HG03571 (cell line): Measurements from ENCODE around the gene ANO6.
"Not testable (repeated sequence)": the region's sequence is repeated elsewhere in the genome, so short reads cannot be mapped to it uniquely, and the experiment has no call there.

Experiments
- ATAC-seq: cut with Tn5 transposase; IDR thresholded peaks from one replicate; pipeline ENCODE4 v1.9.1; 2021; ENCODE audit not compliant: unreplicated experiment

Gene ANO6

GRCh38 chr12:45235087-45236025 is 19.5 kb downstream of the ANO6 start:
- ATAC-seq, result no peak

GRCh38 chr12:45236383-45236782 is 20.5 kb downstream of the ANO6 start:
- ATAC-seq, result not testable (repeated sequence)

- ATAC-seq, result no peak
Observed at GRCh38 chr12:45242180-45242579, 26.3 kb downstream of the ANO6 start.

- ATAC-seq, result no peak
Observed at GRCh38 chr12:45243963-45244362, 28.1 kb downstream of the ANO6 start.

- ATAC-seq, result no peak
Observed at GRCh38 chr12:45244561-45245343, 28.9 kb downstream of the ANO6 start.

- no peak for ATAC-seq
Observed at GRCh38 chr12:45246236-45246635, 30.3 kb downstream of the ANO6 start.

GRCh38 chr12:45247589-45247988 is 31.7 kb downstream of the ANO6 start:
- no peak for ATAC-seq

- no peak for ATAC-seq
Observed at GRCh38 chr12:45248095-45248494, 32.2 kb downstream of the ANO6 start.

GRCh38 chr12:45254254-45254653 is 38.4 kb downstream of the ANO6 start:
- no peak for ATAC-seq

- ATAC-seq, result no peak
Observed at GRCh38 chr12:45256721-45257120, 40.8 kb downstream of the ANO6 start.

GRCh38 chr12:45257185-45257930 is 41.5 kb downstream of the ANO6 start:
- ATAC-seq, result peak; percentile 75

- no peak for ATAC-seq
Observed at GRCh38 chr12:45259675-45260074, 43.8 kb downstream of the ANO6 start.

- ATAC-seq, result no peak
Observed at GRCh38 chr12:45260104-45260815, 44.4 kb downstream of the ANO6 start.

- no peak for ATAC-seq
Observed at GRCh38 chr12:45260854-45261253, 45.0 kb downstream of the ANO6 start.

- ATAC-seq, result not testable (repeated sequence)
Observed at GRCh38 chr12:45262185-45262584, 46.3 kb downstream of the ANO6 start.

GRCh38 chr12:45263587-45263986 is 47.7 kb downstream of the ANO6 start:
- ATAC-seq, result no peak

- ATAC-seq, result no peak
Observed at GRCh38 chr12:45268672-45269411, 52.9 kb downstream of the ANO6 start.

GRCh38 chr12:45269412-45269751 is 53.5 kb downstream of the ANO6 start:
- no peak for ATAC-seq

- ATAC-seq, result no peak
Observed at GRCh38 chr12:45270951-45271350, 55.1 kb downstream of the ANO6 start.

- no peak for ATAC-seq
Observed at GRCh38 chr12:45273717-45274271, 57.9 kb downstream of the ANO6 start.
